Measurements from ENCODE around the gene STAT5B.

The STAT5B gene

DNA sequence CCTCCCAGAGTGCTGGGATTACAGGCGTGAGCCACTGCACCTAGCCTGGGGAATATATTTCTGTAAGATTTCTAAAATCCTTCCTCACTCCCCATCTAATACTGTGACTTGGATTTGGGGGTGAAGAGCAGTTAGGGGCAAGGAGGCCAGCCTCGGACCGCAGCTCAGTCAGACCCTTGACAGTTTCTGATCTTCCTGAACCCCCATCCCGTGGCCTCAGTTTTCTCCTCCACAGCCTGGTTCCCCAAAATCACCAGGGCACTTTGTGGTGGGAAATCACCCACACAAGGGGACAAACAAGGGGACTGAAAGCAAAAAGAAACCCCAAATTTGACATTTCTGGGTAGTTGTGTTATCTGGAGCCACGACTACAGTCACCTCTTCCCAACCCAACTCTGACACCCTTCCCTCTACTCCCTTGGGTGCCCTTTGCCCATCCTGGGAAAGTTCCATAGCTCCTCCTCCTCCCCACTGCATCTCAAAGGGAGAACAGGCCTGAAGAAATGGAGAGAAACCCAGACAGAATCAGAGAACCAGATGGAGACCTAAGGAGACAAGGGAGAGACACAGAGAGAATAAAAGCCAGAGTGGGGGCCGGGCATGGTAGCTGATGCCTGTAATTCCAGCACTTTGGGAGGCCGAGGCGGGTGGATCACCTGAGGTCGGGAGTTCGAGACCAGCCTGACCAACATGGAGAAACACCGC lies 9.3 kb upstream of the STAT5B start:
- DNase-seq (ENCODE audit: low read depth in 2 of 2) = no peak

- no peak for DNase-seq (ENCODE audit: low read depth in 2 of 2)
Observed at GRCh38 chr17:42284566-42284965, 8.4 kb upstream of the STAT5B start.

GRCh38 chr17:42284024-42284369 lies 7.8 kb upstream of the STAT5B start:
- no peak for DNase-seq (ENCODE audit: low read depth in 2 of 2)

GRCh38 chr17:42283241-42284023 lies 7.2 kb upstream of the STAT5B start:
- DNase-seq (ENCODE audit: low read depth in 2 of 2) = no peak

DNA sequence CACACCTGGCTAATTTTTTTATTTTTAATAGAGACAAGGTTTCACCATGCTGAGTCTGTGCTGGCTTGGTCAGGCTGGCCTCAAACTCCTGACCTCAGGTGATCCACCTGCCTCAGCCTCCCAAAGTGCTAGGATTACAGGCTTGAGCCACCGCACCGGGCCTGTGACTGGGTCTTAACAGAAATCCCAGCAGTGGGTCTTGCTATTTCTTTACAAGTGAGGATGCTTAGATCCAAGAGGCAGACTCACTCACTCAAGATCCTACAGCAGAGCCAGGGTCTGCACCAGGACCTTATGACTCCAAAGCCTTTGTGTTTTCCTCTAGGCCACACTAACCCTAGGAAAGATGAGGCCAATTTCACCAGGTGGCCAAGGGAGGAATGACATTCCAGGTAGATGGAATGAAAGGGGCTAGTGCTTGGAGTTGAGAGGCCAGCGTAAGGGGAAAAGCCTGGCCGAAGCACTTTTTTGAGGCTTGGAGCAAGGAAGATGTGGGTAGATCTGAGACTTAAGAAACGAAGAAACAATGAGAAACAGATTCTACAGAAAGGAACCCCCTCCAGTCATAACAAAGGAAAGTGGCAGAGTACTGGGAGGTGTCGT lies 6.4 kb upstream of the STAT5B start:
- DNase-seq (ENCODE audit: low read depth in 2 of 2) = no peak

DNA sequence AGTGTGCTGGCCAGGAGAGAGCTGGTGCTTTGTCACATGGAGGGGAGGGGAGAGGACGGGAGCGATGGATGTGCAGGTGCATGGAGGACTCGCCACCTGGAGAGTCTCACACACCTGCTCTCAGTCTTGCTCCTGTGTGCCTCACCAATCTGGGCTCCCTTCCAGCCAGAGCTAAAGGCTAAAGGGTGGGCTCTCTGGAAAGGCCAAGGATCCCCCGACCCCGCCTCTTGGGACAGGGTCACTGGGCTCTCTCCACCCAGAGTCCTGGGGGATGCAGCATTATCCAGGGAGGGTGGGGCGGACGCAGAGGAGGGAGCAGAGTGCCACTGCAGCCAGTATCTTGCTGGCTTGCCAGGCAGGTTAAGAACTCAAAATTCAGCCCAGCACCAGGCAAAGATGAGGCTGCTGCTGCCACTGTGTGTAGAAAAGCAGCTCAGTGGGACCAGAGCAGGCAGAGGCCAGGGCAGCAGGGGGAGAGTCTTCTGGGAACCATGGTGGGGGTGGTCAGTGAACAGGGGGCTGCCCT lies 5.4 kb upstream of the STAT5B start:
- no peak for DNase-seq (ENCODE audit: low read depth in 2 of 2)

GRCh38 chr17:42279776-42280630 lies 3.8 kb upstream of the STAT5B start:
- DNase-seq (ENCODE audit: low read depth in 2 of 2) = no peak

GRCh38 chr17:42277342-42277712 lies 1.1 kb upstream of the STAT5B start:
- DNase-seq (ENCODE audit: low read depth in 2 of 2) = no peak

- DNase-seq (ENCODE audit: low read depth in 2 of 2) = no peak
Observed at GRCh38 chr17:42276609-42277341, 584 bp upstream of the STAT5B start.

GRCh38 chr17:42275527-42276358 lies 448 bp downstream of the STAT5B start:
- DNase-seq (ENCODE audit: low read depth in 2 of 2) = no peak

- DNase-seq (ENCODE audit: low read depth in 2 of 2) = no peak
Observed at GRCh38 chr17:42274812-42275526, 1.2 kb downstream of the STAT5B start.

GRCh38 chr17:42274253-42274542 lies 2.0 kb downstream of the STAT5B start:
- no peak for DNase-seq (ENCODE audit: low read depth in 2 of 2)

DNA sequence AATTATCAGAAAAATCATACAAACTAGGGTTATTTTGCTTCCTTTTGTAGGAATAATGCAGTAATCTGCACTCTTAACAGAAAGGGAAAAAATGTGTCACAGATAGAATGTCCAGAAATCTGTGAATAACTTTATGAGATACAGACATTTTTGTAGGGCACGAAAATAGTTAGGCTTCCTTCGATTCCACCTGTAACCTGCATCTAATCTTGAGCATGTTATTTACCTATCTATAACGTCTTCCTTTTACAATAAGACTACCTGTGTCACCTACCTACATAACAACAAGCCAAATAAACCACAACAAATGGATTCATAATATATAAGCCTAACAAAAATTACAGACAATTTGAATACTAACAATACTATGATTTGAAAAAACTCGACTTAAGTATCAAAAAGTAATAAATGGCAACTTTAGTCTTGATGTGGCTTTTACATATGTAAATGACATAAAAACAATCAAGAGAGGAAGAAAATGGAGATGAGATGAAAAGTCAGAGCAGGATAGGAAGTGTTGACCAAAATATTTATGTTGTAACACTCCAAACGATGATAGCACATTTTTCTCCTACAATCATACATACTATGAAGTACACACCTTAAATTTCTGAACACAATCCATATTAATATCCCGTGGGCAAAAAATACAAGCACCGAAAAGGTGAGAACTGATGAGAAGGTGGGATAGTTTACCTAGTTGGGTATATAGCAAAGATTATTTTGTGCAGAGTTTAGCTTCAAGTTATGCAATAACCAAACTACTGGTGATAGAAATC lies 2.5 kb downstream of the STAT5B start:
- DNase-seq (ENCODE audit: low read depth in 2 of 2) = no peak

DNA sequence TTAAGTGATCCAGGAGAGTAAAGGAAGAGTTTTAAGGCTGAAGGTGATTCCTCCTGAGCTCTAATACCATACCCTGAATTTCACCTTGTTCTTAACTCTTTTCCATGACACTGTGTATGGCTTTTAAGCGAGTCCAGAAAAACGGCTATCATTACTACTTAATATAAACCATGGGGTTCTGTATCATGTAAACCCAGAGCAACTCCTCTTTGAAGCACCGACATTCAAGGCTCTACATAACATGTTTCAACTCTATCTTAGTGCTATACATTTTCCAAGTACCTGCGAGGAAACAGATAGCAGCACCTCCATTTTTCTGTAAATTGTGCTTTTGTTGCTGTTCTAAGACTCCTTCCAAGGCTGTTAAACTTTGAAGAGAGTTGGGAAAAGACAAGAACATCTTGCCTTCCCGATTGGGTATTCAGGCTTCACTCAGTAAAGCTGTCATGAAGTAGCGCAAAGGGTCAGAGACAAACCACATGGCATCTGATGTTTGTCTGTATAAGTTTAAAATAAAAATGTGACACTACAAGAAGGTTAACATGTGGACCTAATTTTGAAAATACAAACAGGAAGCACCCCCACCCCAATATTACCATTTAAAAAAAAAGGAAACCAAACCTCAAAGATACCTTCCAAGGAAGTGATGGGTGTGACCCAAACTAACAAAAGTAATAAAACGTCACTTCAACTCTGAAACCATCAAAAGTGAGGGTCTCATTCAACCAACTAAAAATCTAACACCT lies 3.9 kb downstream of the STAT5B start:
- no peak for DNase-seq (ENCODE audit: low read depth in 2 of 2)

DNA sequence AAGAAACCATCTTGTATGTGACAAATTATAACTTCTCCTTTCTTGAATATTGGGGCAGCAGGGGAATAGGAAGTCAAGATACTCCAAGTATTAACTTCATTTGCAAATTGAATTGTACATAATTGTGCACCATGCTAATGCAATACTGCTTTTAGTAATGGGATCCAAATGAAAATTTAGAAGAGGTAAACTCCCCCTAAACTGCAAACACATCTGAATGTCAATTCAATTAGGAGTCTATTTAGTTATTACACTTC lies 4.5 kb downstream of the STAT5B start:
- no peak for DNase-seq (ENCODE audit: low read depth in 2 of 2)

- no peak for DNase-seq (ENCODE audit: low read depth in 2 of 2)
Observed at GRCh38 chr17:42271006-42271778, 5.0 kb downstream of the STAT5B start.

DNA sequence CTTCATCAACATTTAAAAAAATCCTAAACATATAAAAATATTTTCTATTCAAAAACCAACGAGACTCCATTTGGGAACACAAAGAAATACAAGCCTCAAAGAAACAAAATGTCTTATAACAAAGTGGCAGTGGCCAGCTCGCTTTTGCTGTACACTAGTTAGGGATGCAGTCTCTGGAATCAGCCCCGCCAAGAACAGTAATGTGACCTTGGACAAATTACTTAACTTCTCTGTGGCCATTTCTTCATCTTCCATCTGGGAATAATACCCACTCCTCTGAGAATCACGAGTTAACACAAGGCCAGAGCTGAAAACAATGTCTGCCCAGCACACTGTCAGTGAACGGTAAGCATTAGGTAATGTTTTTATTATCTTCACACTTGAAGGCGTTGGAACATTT lies 5.6 kb downstream of the STAT5B start:
- DNase-seq (ENCODE audit: low read depth in 2 of 2) = no peak

- DNase-seq (ENCODE audit: low read depth in 2 of 2) = no peak
Observed at GRCh38 chr17:42270170-42270535, 6.0 kb downstream of the STAT5B start.
